ENCODE data around the gene ZNF652.

Gene ZNF652

DNA sequence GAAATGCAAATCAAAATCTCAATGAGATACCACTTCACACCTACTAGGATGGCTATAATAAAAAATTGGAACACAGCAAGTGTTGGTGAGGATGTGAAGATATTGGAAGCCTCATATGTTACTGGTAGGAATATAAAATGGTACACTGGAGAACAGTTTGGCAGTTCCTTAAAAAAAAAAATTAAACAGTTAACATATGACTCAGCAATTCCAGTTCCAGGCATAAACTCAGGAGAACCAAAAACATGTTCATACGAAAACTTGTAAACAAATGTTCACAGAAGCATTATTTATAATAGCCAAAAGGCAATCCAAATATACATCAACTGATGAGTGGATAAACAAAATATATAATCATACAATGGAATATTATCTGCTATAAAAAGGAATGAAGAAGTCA, 28.2 kb downstream of the ZNF652 start:
- H3K9me3 ChIP-seq (ENCODE audit: control insufficient read depth, insufficient read depth, low read length): no peaks in the 10 kb centered on the region
- no peaks in the 10 kb centered on the region for H3K36me3 ChIP-seq (ENCODE audit: insufficient read depth, low read length)
- H3K4me1 ChIP-seq (ENCODE audit: insufficient read depth, low read length): peaks cover 5% of the 10 kb centered on the region; the same call in 1 of the 2 replicates
- no peak overlapping the region for H3K9ac ChIP-seq (ENCODE audit: low read depth, low read length)

GRCh38 chr17:49327835-49328784, 33.9 kb downstream of the ZNF652 start:
- Histone ChIP-seq H3K9ac (ENCODE audit: low read depth, low read length) (no peak overlapping the region), H3K4me1 (ENCODE audit: insufficient read depth, low read length) (no peaks in the 10 kb centered on the region), H3K36me3 (ENCODE audit: insufficient read depth, low read length) (no peaks in the 10 kb centered on the region), H3K9me3 (ENCODE audit: control insufficient read depth, insufficient read depth, low read length) (no peaks in the 10 kb centered on the region)

DNA sequence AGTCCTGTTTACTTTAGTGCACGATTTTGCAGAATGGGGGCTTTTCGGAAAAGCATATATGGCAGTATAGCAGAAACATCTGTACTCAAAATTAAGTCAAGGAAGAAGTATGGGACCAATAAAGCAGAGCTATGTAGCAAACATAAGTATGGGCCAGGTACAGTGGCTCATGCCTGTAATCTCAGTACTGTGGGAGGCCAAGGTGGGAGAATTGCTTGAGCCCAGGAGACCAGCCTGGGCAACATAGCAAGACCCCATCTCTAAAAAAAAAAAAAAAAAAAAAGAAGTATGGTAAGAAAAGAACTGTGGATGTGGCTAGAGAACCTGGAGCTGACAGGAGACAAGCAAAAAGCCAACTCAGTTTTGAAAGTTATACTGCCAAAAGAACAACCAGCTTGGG, 36.1 kb downstream of the ZNF652 start:
- Histone ChIP-seq H3K36me3 (ENCODE audit: insufficient read depth, low read length) (no peaks in the 10 kb centered on the region), H3K9me3 (ENCODE audit: control insufficient read depth, insufficient read depth, low read length) (peaks cover 2% of the 10 kb centered on the region; the same call in 1 of the 2 replicates), H3K9ac (ENCODE audit: low read depth, low read length) (no peak overlapping the region), H3K4me1 (ENCODE audit: insufficient read depth, low read length) (no peaks in the 10 kb centered on the region)

- peaks cover 18% of the 10 kb centered on the region for H3K4me1 ChIP-seq (ENCODE audit: insufficient read depth, low read length)
- no peak overlapping the region for H3K9ac ChIP-seq (ENCODE audit: low read depth, low read length)
- peaks cover 2% of the 10 kb centered on the region; the same call in 1 of the 2 replicates for H3K9me3 ChIP-seq (ENCODE audit: control insufficient read depth, insufficient read depth, low read length)
- H3K36me3 ChIP-seq (ENCODE audit: insufficient read depth, low read length): peaks cover 3% of the 10 kb centered on the region; the same call in 1 of the 2 replicates
These were observed 43.5 kb downstream of the ZNF652 start for GRCh38 chr17:49318435-49318965.

DNA sequence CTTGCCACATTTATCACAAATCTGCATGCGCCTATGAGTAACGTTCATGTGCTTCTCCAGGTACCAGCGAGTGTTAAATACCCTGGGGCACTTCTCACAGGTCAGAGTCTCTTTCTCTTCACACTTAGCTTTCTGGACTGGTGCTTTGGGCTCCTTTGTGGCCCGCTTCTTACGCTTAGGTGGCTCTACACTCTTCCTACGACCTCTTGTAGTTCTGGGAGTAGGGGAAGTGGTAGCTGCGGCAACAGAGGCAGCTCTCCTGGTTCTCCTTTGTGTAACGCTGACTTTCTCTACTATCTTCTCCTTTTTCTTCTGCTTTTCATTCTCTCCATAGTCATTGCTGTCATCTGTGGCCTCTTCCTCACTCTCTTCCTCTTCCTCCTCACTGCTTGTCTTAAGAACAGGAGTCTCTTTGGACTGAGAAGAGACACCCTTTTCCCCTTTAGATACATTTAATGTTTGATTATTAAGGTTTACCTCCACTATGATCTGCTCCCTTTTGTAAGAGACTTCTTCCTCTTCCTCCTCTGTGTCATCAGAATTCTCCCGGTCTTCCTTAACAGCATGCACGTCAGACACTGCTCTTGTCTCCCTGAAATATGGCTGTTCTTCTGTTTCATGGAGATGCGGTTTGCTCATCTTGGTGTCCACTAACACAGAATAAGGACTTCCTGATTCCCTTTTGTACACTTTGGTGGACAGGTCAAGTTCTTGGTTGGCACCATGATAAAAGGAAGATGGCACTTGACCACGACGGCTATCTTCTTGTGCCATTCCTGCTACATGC, 45.0 kb downstream of the ZNF652 start:
- Histone ChIP-seq H3K4me1 (ENCODE audit: insufficient read depth, low read length) (peaks cover 18% of the 10 kb centered on the region), H3K9ac (ENCODE audit: low read depth, low read length) (no peak overlapping the region), H3K9me3 (ENCODE audit: control insufficient read depth, insufficient read depth, low read length) (peaks cover 1% of the 10 kb centered on the region; the same call in 1 of the 2 replicates), H3K36me3 (ENCODE audit: insufficient read depth, low read length) (peaks cover 3% of the 10 kb centered on the region; the same call in 1 of the 2 replicates)

DNA sequence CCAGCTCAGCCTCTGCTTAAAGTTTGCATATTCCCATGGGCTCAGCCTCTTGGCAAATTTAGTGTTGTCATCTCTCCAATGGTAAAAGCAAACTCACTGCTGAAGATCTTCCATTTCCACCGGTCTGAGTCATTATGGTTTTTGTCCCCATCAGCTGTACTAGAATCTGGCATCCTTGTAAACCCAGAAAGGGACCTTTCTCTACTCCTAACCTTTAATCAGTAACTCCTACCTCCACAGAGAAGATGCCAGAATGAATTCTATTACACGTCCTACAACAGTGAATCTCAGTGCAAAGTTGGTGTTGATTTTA, 45.8 kb downstream of the ZNF652 start:
- Histone ChIP-seq H3K4me1 (ENCODE audit: insufficient read depth, low read length) (peaks cover 18% of the 10 kb centered on the region), H3K9ac (ENCODE audit: low read depth, low read length) (no peak overlapping the region), H3K36me3 (ENCODE audit: insufficient read depth, low read length) (peaks cover 7% of the 10 kb centered on the region), H3K9me3 (ENCODE audit: control insufficient read depth, insufficient read depth, low read length) (no peaks in the 10 kb centered on the region)

- H3K36me3 ChIP-seq (ENCODE audit: insufficient read depth, low read length): peaks cover 7% of the 10 kb centered on the region
- peaks cover 18% of the 10 kb centered on the region for H3K4me1 ChIP-seq (ENCODE audit: insufficient read depth, low read length)
- no peak overlapping the region for H3K9ac ChIP-seq (ENCODE audit: low read depth, low read length)
- no peaks in the 10 kb centered on the region for H3K9me3 ChIP-seq (ENCODE audit: control insufficient read depth, insufficient read depth, low read length)
These were observed 46.3 kb downstream of the ZNF652 start for GRCh38 chr17:49315551-49316257.

DNA sequence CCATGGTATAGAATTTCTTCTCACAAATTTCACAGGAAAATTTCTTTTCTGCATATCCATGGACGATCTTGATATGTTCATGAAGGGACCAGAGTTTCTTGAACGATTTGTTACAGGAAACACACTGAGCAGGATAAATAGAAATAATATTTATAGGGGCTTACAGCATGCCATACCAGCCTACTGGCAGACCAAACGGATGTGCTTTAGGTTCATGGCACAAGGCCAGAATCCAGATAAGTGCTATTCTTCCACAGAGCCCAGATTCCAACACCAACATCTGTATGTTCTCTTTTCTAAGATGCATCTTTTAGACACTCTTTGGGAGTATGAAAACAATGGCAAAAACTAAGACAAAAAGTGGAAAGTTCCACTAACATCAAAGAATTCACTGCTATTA, 49.3 kb downstream of the ZNF652 start:
- Histone ChIP-seq H3K9ac (ENCODE audit: low read depth, low read length) (no peak overlapping the region), H3K9me3 (ENCODE audit: control insufficient read depth, insufficient read depth, low read length) (no peaks in the 10 kb centered on the region), H3K36me3 (ENCODE audit: insufficient read depth, low read length) (peaks cover 7% of the 10 kb centered on the region), H3K4me1 (ENCODE audit: insufficient read depth, low read length) (peaks cover 18% of the 10 kb centered on the region)

- no peak overlapping the region for H3K9ac ChIP-seq (ENCODE audit: low read depth, low read length)
- peaks cover 11% of the 10 kb centered on the region for H3K36me3 ChIP-seq (ENCODE audit: insufficient read depth, low read length)
- H3K9me3 ChIP-seq (ENCODE audit: control insufficient read depth, insufficient read depth, low read length): no peaks in the 10 kb centered on the region
- no peaks in the 10 kb centered on the region for H3K4me1 ChIP-seq (ENCODE audit: insufficient read depth, low read length)
These were observed 62.1 kb downstream of the ZNF652 start for GRCh38 chr17:49299996-49300395.

GRCh38 chr17:49298371-49298976, 63.6 kb downstream of the ZNF652 start:
- H3K9me3 ChIP-seq (ENCODE audit: control insufficient read depth, insufficient read depth, low read length): no peaks in the 10 kb centered on the region
- H3K9ac ChIP-seq (ENCODE audit: low read depth, low read length): no peak overlapping the region
- peaks cover 10% of the 10 kb centered on the region for H3K36me3 ChIP-seq (ENCODE audit: insufficient read depth, low read length)
- H3K4me1 ChIP-seq (ENCODE audit: insufficient read depth, low read length): no peaks in the 10 kb centered on the region

GRCh38 chr17:49297141-49297540, 64.9 kb downstream of the ZNF652 start:
- H3K36me3 ChIP-seq (ENCODE audit: insufficient read depth, low read length): peaks cover 9% of the 10 kb centered on the region; the same call in 1 of the 2 replicates
- H3K9me3 ChIP-seq (ENCODE audit: control insufficient read depth, insufficient read depth, low read length): no peaks in the 10 kb centered on the region

DNA sequence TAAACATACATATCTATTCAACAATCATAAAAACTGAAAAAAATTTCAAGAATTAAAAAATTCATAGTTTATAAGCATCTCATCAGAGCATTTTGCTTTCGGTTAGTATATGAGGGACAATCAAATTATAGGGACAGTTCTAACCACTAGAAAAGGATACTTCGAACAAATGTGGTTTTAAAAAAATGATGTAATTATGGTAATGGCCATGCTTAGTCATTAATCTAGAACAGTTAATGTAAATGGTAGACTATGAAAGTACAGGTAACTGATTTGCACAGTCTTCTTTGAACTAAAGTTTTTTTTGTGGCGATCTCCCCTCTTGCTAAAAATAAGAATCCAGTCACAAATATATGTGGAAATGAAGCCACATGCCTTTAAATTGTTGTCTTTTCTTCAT, 67.9 kb downstream of the ZNF652 start:
- Histone ChIP-seq H3K4me1 (ENCODE audit: insufficient read depth, low read length) (peaks cover 4% of the 10 kb centered on the region; the same call in 1 of the 2 replicates), H3K9ac (ENCODE audit: low read depth, low read length) (no peak overlapping the region), H3K9me3 (ENCODE audit: control insufficient read depth, insufficient read depth, low read length) (no peaks in the 10 kb centered on the region), H3K36me3 (ENCODE audit: insufficient read depth, low read length) (peaks cover 9% of the 10 kb centered on the region; the same call in 1 of the 2 replicates)

More at GRCh38 chr17:49297141-49297540, 64.9 kb downstream of the ZNF652 start:
- H3K9ac ChIP-seq (ENCODE audit: low read depth, low read length): no peak overlapping the region
- H3K4me1 ChIP-seq (ENCODE audit: insufficient read depth, low read length): no peaks in the 10 kb centered on the region

GRCh38 chr17:49292901-49293300, 69.1 kb downstream of the ZNF652 start:
- peaks cover 4% of the 10 kb centered on the region; the same call in 1 of the 2 replicates for H3K4me1 ChIP-seq (ENCODE audit: insufficient read depth, low read length)
- no peaks in the 10 kb centered on the region for H3K9me3 ChIP-seq (ENCODE audit: control insufficient read depth, insufficient read depth, low read length)
- H3K36me3 ChIP-seq (ENCODE audit: insufficient read depth, low read length): 0 out of 2 replicates have a peak, but pooled peaks cover 2% of the 10 kb centered on the region
- H3K9ac ChIP-seq (ENCODE audit: low read depth, low read length): no peak overlapping the region

All from ES-I3 (cell line).